HepG2 (cell line): ENCODE measurements around the gene SRSF7. TPM values are rescaled to one million over a fixed set of nuclear protein-coding genes. Genes with fewer than 3 reads are reported as not detected.

ENCODE experiments used
- ATF2 ChIP-seq: sonication (generic); formaldehyde crosslinking; IDR thresholded peaks from 2 replicates; pipeline ENCODE4 v1.4.0; 2020; ENCODE audit warnings: missing genetic modification reagents
- EHMT2 ChIP-seq: fragments of 200-600 bp; sonication (generic); IDR thresholded peaks from 2 replicates; pipeline ENCODE4 v1.7.0; 2017; ENCODE audit warnings: antibody characterized with exemption, low read depth, low read length, borderline replicate concordance
- HOXA5 ChIP-seq: sonication (generic); formaldehyde crosslinking; IDR thresholded peaks from 2 replicates; pipeline ENCODE4 v1.4.0; 2020; ENCODE audit warnings: missing genetic modification reagents
- KLF16 ChIP-seq, 2 experiments: sonication (generic) in 1 of 2; formaldehyde crosslinking in 1 of 2; IDR thresholded peaks; 2 replicates each; pipeline versions ENCODE4 v1.6.1 to v1.8.0; 2016 to 2023; ENCODE audit warnings: missing genetic modification reagents in 2 of 2, missing compliant biosample characterization in 1 of 2
- MIXL1 ChIP-seq: IDR thresholded peaks from 2 replicates; pipeline ENCODE4 v1.6.1; 2016
- NR2F6 ChIP-seq, 2 experiments: IDR thresholded peaks; 2 replicates each; pipeline ENCODE4 v1.6.1; 2016; ENCODE audit warnings: antibody characterized with exemption in 1 of 2, mild to moderate bottlenecking in 1 of 2
- RAD21 ChIP-seq: fragments of 450-650 bp; formaldehyde crosslinking; IDR thresholded peaks from 2 replicates; pipeline ENCODE4 v1.5.0; 2020; ENCODE audit warnings: mild to moderate bottlenecking
- TEAD3 ChIP-seq: optimal IDR thresholded peaks from 2 replicates; pipeline ENCODE3; 2016; ENCODE audit warnings: borderline replicate concordance
- ZFP1 ChIP-seq: IDR thresholded peaks from 2 replicates; pipeline ENCODE4 v1.6.1; 2016
- ZNF10 ChIP-seq: sonication (generic); formaldehyde crosslinking; IDR thresholded peaks from 2 replicates; pipeline ENCODE4 v1.4.0; 2020; ENCODE audit warnings: mild to moderate bottlenecking, low read depth, missing genetic modification reagents, borderline replicate concordance
- ZNF235 ChIP-seq: sonication (generic); formaldehyde crosslinking; IDR thresholded peaks from 2 replicates; pipeline ENCODE4 v1.8.1; 2023; ENCODE audit warnings: mild to moderate bottlenecking, missing genetic modification reagents, borderline replicate concordance
- ZNF253 ChIP-seq: sonication (generic); formaldehyde crosslinking; IDR thresholded peaks from 2 replicates; pipeline ENCODE4 v1.8.0; 2022; ENCODE audit warnings: mild to moderate bottlenecking, missing genetic modification reagents, borderline replicate concordance
- ZNF616 ChIP-seq: sonication (generic); formaldehyde crosslinking; IDR thresholded peaks from 2 replicates; pipeline ENCODE4 v1.5.0; 2020; ENCODE audit warnings: low read depth, mild to moderate bottlenecking, missing genetic modification reagents
- polyA plus RNA-seq, 8 experiments: library from polyadenylated mRNA; depleted of rRNA in 3 of 8; stranded (reverse) in 7 of 8; unstranded in 1 of 8; fragments of >200 nt; fragmentation: Illumina TruSeq in 4 of 8; extraction: Trizol in 4 of 8; gene quantifications; 2 replicates each; pipeline versions ENCODE4 v1.2.1 to v1.2.3, GENCODE V29; 2011 to 2016; ENCODE audit warnings: low read depth in 4 of 8, missing spikeins in 1 of 8, mixed read lengths in 1 of 8; ENCODE audit not compliant: insufficient read depth in 1 of 8
- total RNA-seq, 5 experiments: library from RNA; depleted of rRNA; stranded (reverse); fragments of >200 nt; fragmentation: Illumina TruSeq; extraction: Trizol; gene quantifications; 2 replicates each; pipeline ENCODE4 v1.2.3, GENCODE V29; 2016; ENCODE audit warnings: low read depth in 1 of 5
- TF ChIP-seq, protein P1 (sequence below): sonication (generic); formaldehyde crosslinking; IDR thresholded peaks from 2 replicates; pipeline ENCODE4 v1.9.0; 2021; ENCODE audit warnings: mild to moderate bottlenecking, missing genetic modification reagents
- TF ChIP-seq, protein P2 (sequence below): sonication (generic); formaldehyde crosslinking; IDR thresholded peaks from 2 replicates; pipeline ENCODE4 v1.8.1; 2023; ENCODE audit warnings: mild to moderate bottlenecking, missing genetic modification reagents
- TF ChIP-seq, protein P3 (sequence below): sonication (generic); formaldehyde crosslinking; IDR thresholded peaks from 2 replicates; pipeline ENCODE4 v1.4.0; 2020; ENCODE audit warnings: missing genetic modification reagents, mild to moderate bottlenecking, borderline replicate concordance
- TF ChIP-seq, protein P4 (sequence below): IDR thresholded peaks from 2 replicates; pipeline ENCODE4 v1.6.1; 2016; ENCODE audit warnings: low read depth

The SRSF7 gene
- total and polyA plus RNA-seq, 2 of the 13 experiments (the other 11 are each of a cell fraction or from before 2014, with no cell fraction given), result 172 to 275 TPM

GRCh38 chr2:38740851-38741731, 10.1 kb downstream of the SRSF7 start (continued):
- TF ChIP-seq, protein P1, sequence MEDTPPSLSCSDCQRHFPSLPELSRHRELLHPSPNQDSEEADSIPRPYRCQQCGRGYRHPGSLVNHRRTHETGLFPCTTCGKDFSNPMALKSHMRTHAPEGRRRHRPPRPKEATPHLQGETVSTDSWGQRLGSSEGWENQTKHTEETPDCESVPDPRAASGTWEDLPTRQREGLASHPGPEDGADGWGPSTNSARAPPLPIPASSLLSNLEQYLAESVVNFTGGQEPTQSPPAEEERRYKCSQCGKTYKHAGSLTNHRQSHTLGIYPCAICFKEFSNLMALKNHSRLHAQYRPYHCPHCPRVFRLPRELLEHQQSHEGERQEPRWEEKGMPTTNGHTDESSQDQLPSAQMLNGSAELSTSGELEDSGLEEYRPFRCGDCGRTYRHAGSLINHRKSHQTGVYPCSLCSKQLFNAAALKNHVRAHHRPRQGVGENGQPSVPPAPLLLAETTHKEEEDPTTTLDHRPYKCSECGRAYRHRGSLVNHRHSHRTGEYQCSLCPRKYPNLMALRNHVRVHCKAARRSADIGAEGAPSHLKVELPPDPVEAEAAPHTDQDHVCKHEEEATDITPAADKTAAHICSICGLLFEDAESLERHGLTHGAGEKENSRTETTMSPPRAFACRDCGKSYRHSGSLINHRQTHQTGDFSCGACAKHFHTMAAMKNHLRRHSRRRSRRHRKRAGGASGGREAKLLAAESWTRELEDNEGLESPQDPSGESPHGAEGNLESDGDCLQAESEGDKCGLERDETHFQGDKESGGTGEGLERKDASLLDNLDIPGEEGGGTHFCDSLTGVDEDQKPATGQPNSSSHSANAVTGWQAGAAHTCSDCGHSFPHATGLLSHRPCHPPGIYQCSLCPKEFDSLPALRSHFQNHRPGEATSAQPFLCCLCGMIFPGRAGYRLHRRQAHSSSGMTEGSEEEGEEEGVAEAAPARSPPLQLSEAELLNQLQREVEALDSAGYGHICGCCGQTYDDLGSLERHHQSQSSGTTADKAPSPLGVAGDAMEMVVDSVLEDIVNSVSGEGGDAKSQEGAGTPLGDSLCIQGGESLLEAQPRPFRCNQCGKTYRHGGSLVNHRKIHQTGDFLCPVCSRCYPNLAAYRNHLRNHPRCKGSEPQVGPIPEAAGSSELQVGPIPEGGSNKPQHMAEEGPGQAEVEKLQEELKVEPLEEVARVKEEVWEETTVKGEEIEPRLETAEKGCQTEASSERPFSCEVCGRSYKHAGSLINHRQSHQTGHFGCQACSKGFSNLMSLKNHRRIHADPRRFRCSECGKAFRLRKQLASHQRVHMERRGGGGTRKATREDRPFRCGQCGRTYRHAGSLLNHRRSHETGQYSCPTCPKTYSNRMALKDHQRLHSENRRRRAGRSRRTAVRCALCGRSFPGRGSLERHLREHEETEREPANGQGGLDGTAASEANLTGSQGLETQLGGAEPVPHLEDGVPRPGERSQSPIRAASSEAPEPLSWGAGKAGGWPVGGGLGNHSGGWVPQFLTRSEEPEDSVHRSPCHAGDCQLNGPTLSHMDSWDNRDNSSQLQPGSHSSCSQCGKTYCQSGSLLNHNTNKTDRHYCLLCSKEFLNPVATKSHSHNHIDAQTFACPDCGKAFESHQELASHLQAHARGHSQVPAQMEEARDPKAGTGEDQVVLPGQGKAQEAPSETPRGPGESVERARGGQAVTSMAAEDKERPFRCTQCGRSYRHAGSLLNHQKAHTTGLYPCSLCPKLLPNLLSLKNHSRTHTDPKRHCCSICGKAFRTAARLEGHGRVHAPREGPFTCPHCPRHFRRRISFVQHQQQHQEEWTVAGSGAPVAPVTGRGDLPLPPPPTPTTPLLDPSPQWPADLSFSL, result no peak
- TF ChIP-seq ZNF253 (CRISPR knock-in tag), result no peak
- TF ChIP-seq RAD21 (CRISPR knock-in tag), result 0 out of 2 replicates have a peak, but pooled peaks have one; percentile 36
- TF ChIP-seq, protein P2, sequence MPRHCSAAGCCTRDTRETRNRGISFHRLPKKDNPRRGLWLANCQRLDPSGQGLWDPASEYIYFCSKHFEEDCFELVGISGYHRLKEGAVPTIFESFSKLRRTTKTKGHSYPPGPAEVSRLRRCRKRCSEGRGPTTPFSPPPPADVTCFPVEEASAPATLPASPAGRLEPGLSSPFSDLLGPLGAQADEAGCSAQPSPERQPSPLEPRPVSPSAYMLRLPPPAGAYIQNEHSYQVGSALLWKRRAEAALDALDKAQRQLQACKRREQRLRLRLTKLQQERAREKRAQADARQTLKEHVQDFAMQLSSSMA (CRISPR knock-in tag), result no peak
- TF ChIP-seq ZNF616 (CRISPR knock-in tag), result no peak
- no peak for TF ChIP-seq ZNF10
- TF ChIP-seq KLF16 (CRISPR knock-in tag; IDR thresholded peaks at IDR 0.05), result peak in 1 of 2 experiments; percentile 19; a peak in 1 of 4 replicates
- TF ChIP-seq ZNF235 (CRISPR knock-in tag), result no peak
- peak; percentile 24 for TF ChIP-seq TEAD3
- TF ChIP-seq NR2F6 (IDR thresholded peaks at IDR 0.05), result no peak
- no peak for TF ChIP-seq NR2F6 (CRISPR knock-in tag; IDR thresholded peaks at IDR 0.05)
- 0 out of 2 replicates have a peak, but pooled peaks have one; percentile 59 for TF ChIP-seq HOXA5
- TF ChIP-seq, protein P3, sequence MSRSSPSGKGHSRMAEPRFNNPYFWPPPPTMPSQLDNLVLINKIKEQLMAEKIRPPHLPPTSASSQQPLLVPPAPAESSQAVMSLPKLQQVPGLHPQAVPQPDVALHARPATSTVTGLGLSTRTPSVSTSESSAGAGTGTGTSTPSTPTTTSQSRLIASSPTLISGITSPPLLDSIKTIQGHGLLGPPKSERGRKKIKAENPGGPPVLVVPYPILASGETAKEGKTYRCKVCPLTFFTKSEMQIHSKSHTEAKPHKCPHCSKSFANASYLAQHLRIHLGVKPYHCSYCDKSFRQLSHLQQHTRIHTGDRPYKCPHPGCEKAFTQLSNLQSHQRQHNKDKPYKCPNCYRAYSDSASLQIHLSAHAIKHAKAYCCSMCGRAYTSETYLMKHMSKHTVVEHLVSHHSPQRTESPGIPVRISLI, result peak; percentile 94
- 0 out of 2 replicates have a peak, but pooled peaks have one; percentile 54 for TF ChIP-seq MIXL1 (CRISPR knock-in tag)
- no peak for TF ChIP-seq ZFP1 (CRISPR knock-in tag)
- TF ChIP-seq, protein P4, sequence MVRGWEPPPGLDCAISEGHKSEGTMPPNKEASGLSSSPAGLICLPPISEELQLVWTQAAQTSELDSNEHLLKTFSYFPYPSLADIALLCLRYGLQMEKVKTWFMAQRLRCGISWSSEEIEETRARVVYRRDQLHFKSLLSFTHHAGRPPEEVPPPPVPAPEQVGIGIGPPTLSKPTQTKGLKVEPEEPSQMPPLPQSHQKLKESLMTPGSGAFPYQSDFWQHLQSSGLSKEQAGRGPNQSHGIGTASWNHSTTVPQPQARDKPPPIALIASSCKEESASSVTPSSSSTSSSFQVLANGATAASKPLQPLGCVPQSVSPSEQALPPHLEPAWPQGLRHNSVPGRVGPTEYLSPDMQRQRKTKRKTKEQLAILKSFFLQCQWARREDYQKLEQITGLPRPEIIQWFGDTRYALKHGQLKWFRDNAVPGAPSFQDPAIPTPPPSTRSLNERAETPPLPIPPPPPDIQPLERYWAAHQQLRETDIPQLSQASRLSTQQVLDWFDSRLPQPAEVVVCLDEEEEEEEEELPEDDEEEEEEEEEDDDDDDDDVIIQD, result no peak
- TF ChIP-seq EHMT2, result no peak
- TF ChIP-seq ATF2, result no peak
